ENCODE data around the gene WDR27. TPM values are rescaled to one million over a fixed set of nuclear protein-coding genes. Genes with fewer than 3 reads are reported as not detected.

The WDR27 gene
- total RNA-seq, 4 donors from 2014 or later = 12.4 to 38.7 (median 27.6) TPM

DNA sequence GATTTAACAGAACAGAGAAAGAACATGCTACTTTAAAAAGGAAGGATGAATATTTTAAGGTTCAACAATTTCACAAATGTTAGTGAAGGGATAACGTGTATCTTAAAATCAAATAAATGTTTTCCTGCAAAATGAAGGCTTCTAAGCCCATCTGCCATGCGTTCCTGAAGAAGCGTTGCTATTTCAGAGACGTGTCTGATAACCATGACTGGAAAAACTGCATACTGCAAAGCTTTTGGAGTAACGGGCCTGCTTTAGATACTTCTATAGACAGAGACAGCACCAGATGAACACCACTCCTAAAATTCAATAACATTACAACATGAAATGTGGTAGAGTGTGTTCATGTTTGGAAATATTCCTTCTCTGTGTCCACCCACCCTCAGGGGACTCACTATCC, 126.0 kb downstream of the WDR27 start:
- 93 to 95% methylated on average over 5 of the region's 5 CpGs for WGBS, 2 donors
- TF ChIP-seq POLR2A (IDR thresholded peaks at IDR 0.05) = no peak
- TF ChIP-seq, protein P1, sequence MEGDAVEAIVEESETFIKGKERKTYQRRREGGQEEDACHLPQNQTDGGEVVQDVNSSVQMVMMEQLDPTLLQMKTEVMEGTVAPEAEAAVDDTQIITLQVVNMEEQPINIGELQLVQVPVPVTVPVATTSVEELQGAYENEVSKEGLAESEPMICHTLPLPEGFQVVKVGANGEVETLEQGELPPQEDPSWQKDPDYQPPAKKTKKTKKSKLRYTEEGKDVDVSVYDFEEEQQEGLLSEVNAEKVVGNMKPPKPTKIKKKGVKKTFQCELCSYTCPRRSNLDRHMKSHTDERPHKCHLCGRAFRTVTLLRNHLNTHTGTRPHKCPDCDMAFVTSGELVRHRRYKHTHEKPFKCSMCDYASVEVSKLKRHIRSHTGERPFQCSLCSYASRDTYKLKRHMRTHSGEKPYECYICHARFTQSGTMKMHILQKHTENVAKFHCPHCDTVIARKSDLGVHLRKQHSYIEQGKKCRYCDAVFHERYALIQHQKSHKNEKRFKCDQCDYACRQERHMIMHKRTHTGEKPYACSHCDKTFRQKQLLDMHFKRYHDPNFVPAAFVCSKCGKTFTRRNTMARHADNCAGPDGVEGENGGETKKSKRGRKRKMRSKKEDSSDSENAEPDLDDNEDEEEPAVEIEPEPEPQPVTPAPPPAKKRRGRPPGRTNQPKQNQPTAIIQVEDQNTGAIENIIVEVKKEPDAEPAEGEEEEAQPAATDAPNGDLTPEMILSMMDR (IDR thresholded peaks at IDR 0.05) = no peak

DNA sequence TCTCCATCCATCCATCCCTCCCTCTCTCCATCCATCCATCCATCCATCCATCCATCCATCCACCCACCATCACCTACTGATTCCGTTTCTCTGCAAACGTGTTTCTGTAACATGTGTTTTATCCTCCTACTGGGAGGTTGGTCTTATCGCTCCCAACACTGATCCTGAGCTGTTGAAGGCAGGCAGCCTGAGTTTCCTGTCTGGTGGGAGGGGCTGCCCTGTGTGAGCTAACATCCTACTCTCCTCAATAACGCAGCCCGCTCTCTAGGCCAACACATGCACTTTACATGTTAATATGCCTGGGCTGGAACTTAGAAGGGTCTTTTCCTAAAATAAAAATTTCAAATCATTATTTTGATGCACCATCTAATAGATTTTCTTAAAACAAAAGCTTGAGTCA, 126.5 kb downstream of the WDR27 start:
- intact Hi-C loops (cut with DNase I) = no loop called here
- Histone ChIP-seq H3K9me3 (no peaks in the 10 kb centered on the region), H3K4me1 (peaks cover 5 to 27% (median 7%) of the 10 kb centered on the region in 3 donors), H3K27me3 (no peaks in the 10 kb centered on the region), H3K27ac (no peak overlapping the region), H3K4me3 (no peak overlapping the region), H3K36me3 (no peaks in the 10 kb centered on the region)
- 77 to 94% methylated on average over 5 of the region's 5 CpGs for WGBS, 2 donors
- DNase-seq = no peak
- TF ChIP-seq POLR2A (IDR thresholded peaks at IDR 0.05) = no peak
- TF ChIP-seq, protein P1 (IDR thresholded peaks at IDR 0.05) = no peak

More for the DNA sequence above, 126.0 kb downstream of the WDR27 start:
- H3K27ac ChIP-seq = no peak overlapping the region
- intact Hi-C loops (cut with DNase I) = no loop called here
- no peaks in the 10 kb centered on the region for H3K27me3 ChIP-seq
- H3K9me3 ChIP-seq = no peaks in the 10 kb centered on the region
- H3K4me3 ChIP-seq = no peak overlapping the region
- H3K4me1 ChIP-seq = peaks cover 5 to 24% (median 7%) of the 10 kb centered on the region in 3 donors
- H3K36me3 ChIP-seq = no peaks in the 10 kb centered on the region
- DNase-seq = no peak

DNA sequence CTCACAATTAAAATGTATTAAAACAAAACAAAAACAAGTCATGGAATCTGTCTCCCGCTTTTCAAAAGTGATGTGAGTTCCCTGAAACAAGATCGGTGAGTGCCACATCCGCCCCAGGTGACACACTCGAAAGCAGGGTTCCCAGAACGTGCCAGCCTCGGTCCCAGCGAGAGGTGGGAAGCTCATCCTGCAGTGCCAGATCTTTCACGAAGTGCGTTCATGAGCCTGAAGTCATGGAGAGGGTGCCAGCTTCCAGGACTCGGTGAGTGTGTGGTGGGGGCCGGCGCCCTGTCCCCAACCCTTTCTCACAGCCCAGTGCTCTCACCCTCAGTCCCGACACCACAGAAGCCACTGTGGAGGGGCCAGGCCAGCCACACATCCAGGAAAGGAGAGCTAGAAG, 127.4 kb downstream of the WDR27 start:
- Histone ChIP-seq H3K27me3 (no peaks in the 10 kb centered on the region), H3K9me3 (no peaks in the 10 kb centered on the region), H3K36me3 (no peaks in the 10 kb centered on the region), H3K4me1 (peaks cover 0 to 19% (median 5%) of the 10 kb centered on the region in 3 donors), H3K4me3 (no peak overlapping the region), H3K27ac (no peak overlapping the region)
- intact Hi-C loops (cut with DNase I) = no loop called here
- 92 to 94% methylated on average over 7 to 11 of the region's 13 CpGs for WGBS, 2 donors
- TF ChIP-seq, protein P1 (IDR thresholded peaks at IDR 0.05) = no peak
- TF ChIP-seq POLR2A (IDR thresholded peaks at IDR 0.05) = no peak
- DNase-seq = no peak

DNA sequence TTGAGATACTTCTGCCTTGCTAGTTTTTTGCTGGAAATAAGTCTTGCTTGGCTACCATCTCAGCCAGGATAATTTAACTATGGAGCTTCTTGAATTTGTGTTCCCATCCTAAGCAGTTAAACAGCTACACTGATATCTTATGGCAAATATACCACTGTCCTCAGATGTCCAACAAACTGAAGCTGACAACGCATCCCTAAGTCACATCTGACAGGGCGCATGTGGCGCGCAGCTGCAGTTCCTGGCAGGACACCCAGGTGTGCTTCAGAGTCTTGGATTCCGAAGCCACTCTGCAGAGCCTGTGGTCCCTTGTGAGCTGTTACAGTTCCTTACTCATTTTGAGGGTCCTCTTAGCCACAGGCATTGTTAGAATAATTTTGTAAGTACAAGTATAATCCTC, 127.9 kb downstream of the WDR27 start:
- WGBS, 2 donors = 85 to 92% methylated on average over 4 to 5 of the region's 5 CpGs
- peaks cover 0 to 14% (median 0%) of the 10 kb centered on the region in 3 donors for H3K4me1 ChIP-seq
- no peaks in the 10 kb centered on the region for H3K27me3 ChIP-seq
- H3K4me3 ChIP-seq = no peak overlapping the region
- no peak for TF ChIP-seq POLR2A (IDR thresholded peaks at IDR 0.05)
- H3K36me3 ChIP-seq = no peaks in the 10 kb centered on the region
- DNase-seq = no peak
- H3K27ac ChIP-seq = no peak overlapping the region
- no peaks in the 10 kb centered on the region for H3K9me3 ChIP-seq
- intact Hi-C loops (cut with DNase I) = no loop called here

DNA sequence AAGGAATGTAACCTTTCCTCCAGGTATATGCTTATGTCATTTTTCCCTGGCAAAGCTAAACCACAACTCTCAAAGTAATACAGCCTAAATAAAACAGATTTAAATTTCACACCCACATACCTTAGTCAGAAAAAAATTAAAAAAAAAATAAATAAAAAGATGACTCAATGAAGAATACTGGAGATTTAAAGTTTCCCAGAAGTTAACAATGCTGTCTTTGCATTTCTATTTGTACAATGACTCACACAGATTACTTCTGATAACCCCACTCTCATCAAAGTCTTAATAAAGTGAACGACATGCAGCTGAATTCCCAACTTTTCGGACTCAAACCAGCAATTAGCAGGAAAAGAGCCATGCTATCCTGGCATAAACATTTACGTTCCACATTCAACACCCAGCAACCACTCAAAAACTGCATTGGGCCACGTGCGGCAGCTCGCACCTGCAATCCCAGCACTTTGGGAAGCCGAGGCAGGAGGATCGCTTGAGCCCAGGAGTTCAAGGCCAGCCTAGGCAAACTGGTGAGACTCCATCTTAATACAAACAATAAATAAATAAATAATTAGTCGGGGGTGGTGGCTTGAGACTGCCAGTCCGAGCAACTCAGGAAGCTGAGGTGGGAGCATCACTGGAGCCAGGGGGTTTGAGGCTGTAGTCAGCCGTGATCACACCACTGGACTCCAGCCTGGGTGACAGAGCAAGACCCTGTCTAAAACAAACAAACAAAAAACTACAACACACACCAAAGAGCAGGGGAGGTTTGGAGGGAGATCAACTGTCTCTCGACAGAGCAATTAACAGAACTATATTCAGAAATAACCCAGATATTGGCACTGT, 130.5 kb downstream of the WDR27 start:
- H3K4me1 ChIP-seq = peaks cover 0 to 13% (median 0%) of the 10 kb centered on the region in 3 donors
- 62 to 65% methylated on average over 11 to 12 of the region's 12 CpGs for WGBS, 2 donors
- DNase-seq = no peak
- TF ChIP-seq, protein P1 (IDR thresholded peaks at IDR 0.05) = no peak
- TF ChIP-seq POLR2A (IDR thresholded peaks at IDR 0.05) = no peak
- no peaks in the 10 kb centered on the region for H3K9me3 ChIP-seq
- no peaks in the 10 kb centered on the region for H3K27me3 ChIP-seq
- H3K4me3 ChIP-seq = no peak overlapping the region
- H3K36me3 ChIP-seq = no peaks in the 10 kb centered on the region
- intact Hi-C loops (cut with DNase I) = no loop called here
- H3K27ac ChIP-seq = no peak overlapping the region

Measured in esophagus squamous epithelium (tissue), 5 donors.